ENCODE data around the gene GLOD5.

GRCh38 chrX:48806081-48806480, 44.5 kb downstream of the GLOD5 start:
- no peak for TF ChIP-seq CTCF (IDR thresholded peaks at IDR 0.05)
- no peak for TF ChIP-seq POLR2A (IDR thresholded peaks at IDR 0.05)

All from ovary (tissue), 3 donors.